HG02678 (cell line): Measurements from ENCODE around the gene ENTPD3.
A peak's percentile ranks its signal among the peaks of the same experiment; 100 is the strongest.
"Not testable (repeated sequence)": the region's sequence is repeated elsewhere in the genome, so short reads cannot be mapped to it uniquely, and the experiment has no call there.

Experiments
- ATAC-seq: cut with Tn5 transposase; IDR thresholded peaks from one replicate; pipeline ENCODE4 v1.9.1; 2021; ENCODE audit warnings: mild to moderate bottlenecking, moderate library complexity; ENCODE audit not compliant: unreplicated experiment

ENTPD3 gene

DNA sequence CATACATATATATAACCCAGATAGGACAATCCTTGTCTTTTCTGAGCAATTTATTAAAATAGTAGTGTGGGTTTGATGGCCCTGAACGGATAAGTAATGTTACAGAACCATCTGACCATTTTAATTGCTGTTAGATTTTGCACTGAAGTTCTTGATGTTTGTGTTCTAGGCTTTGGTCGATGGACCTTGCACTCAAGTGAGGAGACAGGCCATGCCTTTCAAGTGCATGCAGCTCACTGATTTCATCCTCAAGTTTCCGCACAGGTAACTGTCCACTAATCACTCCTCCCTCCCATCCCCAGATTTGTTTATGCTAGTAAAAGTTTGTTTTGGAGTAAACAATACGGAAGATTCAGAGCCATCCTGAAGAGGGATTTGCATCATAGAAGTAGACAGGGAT lies 71.5 kb downstream of the ENTPD3 start:
- ATAC-seq: no peak

DNA sequence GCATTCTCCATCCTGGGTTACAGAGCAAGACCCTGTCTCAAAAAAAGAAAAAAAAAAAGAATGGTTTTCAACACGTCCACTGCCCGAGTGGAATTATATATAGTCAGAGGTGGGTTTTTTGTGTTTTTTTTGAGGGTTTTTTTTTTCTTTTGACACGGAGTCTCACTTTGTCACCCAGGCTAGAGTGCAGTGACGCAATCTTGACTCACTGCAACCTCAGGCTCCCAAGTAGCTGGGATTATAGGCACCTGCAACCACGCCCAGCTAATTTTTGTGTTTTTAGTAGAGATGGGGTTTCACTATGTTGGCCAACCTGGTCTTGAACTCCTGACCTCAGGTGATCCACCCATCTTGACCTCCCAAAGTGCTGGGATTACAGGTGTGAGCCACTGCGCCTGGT lies 73.5 kb downstream of the ENTPD3 start:
- not testable (repeated sequence) for ATAC-seq

DNA sequence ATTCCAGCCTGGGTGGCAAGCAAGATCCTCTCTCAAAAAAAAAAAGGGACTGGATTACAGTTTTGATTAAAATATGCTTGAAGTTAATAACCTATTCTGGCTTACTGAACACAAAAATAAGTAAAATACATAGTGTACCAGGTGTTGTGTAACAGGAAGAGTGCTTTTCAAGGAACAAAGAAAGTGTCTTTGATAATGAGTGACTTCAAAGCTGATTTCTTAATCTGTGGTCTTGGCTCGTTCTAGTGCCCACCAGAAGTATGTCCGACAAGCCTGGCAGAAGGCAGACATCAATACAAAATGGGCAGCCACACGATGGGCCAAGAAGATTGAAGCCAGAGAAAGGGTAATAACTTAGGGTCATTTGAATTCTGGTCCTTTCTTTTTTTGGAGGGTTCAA lies 74.2 kb downstream of the ENTPD3 start:
- no peak for ATAC-seq

DNA sequence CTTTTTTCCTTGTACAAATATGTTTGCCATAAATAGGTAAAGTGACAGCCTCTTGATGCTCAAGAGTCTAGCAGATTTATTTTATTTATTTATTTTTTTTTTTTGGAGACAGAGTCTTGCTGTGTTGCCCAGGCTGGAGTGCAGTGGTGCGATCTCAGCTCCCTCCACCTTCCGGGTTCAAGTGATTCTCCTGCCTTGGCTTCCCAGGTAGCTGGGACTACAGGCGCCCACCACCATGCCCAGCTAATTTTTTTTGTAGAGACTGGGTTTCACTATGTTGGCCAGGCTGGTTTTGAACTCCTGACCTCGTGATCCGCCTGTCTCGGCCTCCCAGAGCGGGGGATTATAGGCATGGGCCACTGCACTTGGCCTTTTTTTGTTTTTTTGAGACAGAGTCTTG lies 75.9 kb downstream of the ENTPD3 start:
- ATAC-seq: not testable (repeated sequence)

DNA sequence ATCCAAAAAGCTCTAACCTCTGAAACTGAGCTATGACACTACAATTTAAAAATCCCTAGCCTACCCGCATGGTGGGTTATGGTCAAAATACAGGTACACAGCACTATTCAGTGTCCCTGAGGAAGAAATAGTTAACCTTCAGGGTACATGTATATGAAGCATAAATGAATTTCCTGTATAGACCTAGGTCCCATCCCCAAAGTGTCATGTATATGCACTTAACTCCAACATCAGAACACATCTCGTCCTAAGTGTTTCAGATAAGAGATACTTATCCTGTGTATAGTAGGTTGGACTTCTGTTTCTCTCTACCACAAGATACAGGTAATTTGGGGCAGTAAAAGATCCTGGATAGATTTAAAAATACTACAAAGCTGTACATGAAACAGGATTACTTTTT lies 76.6 kb downstream of the ENTPD3 start:
- ATAC-seq: no peak

DNA sequence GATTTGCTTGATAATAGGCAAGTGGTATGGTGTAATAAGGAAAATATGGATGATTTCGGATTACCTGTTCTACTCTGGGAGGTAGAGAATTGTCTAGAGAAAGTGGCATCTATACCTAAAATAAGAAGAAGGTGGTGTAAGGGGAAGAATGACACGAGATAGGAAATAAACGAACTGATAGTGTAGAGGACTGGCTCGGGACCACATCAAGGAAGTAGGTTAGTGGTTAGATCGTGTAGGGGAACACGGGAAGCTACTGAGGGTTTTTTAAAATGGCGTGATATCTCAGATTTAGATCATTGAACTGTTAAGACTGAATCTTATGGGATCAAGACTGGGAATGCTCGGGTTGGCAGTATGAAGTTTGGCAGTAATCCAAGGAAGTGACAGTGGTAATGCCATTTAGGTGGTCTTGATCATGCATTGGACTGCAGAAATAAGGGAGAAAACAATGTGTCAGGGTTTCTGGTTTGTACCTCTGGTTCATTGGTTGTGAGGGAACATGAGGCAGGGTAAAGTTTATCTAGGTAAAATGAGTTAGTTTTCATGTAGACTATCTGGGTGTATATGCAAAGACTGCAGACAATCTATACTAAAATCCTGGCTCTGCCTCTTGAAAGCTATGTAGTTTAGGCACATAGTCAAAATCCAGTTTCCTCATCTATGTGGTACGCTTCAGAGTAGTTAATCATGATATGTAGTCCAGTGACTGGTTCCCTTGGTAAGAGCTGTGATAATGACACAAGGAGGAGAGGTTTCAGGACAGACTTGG lies 77.5 kb downstream of the ENTPD3 start:
- no peak for ATAC-seq

DNA sequence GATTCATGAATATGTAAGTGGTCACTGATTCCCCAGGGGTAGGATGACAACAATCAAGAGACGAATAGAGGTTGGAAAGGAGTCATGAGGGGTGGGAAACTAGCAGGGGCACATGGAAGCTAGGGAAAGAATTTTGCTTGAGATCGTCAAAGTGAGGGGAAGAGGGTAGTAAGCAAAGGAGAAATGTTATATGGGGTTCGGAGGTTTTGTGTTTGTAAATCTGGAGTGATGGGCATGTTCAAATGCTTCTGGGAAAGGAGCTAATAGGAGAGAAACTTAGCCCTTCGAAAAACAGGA lies 78.1 kb downstream of the ENTPD3 start:
- no peak for ATAC-seq

DNA sequence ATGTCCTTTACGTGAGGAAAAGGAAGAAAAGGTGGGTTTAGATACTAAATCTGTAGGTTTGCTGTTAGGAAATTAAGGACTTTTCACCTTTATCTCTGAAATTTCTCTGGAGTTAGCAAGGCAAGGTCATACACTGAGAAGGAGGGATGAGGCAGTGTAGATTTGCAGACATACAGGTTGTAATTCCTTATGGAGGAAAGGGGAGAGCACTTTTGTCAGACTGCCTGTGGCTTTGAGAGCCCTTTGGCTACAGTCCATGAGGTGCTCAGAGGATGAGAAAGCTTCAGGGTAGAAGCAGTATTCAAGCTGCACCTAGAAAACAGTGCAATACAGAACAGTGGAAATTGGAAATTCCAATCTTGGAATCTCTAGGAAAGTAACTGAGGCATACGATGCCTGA lies 78.5 kb downstream of the ENTPD3 start:
- ATAC-seq: no peak

DNA sequence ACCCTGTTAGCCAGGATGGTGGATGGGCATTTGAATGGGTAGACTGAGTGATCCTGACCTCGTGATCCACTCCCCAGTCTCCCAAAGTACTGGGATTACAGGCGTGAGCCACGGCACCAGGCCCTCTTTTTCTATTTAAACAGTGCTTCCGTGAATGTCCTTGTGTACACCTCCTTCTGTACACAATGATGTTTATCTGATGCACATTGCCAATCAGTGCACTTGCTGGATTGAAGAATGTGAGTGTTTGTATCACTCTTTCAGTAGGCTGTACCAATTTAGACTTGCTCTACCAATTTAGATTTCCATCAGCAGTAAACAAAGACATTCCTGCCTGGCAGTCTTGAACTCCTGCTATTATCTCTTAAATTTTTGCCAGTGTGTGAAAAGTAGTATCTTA lies 81.0 kb downstream of the ENTPD3 start:
- ATAC-seq: no peak

DNA sequence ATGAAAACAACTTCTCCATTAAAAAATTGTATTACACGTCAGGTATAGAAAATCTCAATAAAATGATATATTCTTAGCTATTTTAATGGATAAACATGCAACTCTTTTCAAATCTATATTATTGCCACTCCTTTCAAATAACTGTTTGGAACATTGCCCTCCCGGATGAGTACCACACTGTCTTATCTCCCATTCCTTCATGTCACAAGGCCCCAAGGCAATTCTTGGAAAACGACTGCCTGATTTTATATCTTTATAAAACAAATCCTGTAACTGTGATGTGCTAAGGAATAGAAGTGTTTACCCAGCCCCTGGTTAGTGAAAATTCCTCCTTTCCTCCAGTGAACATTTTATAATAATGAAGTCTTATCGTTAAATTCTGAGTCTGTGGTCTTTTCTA lies 83.7 kb downstream of the ENTPD3 start:
- ATAC-seq: no peak

DNA sequence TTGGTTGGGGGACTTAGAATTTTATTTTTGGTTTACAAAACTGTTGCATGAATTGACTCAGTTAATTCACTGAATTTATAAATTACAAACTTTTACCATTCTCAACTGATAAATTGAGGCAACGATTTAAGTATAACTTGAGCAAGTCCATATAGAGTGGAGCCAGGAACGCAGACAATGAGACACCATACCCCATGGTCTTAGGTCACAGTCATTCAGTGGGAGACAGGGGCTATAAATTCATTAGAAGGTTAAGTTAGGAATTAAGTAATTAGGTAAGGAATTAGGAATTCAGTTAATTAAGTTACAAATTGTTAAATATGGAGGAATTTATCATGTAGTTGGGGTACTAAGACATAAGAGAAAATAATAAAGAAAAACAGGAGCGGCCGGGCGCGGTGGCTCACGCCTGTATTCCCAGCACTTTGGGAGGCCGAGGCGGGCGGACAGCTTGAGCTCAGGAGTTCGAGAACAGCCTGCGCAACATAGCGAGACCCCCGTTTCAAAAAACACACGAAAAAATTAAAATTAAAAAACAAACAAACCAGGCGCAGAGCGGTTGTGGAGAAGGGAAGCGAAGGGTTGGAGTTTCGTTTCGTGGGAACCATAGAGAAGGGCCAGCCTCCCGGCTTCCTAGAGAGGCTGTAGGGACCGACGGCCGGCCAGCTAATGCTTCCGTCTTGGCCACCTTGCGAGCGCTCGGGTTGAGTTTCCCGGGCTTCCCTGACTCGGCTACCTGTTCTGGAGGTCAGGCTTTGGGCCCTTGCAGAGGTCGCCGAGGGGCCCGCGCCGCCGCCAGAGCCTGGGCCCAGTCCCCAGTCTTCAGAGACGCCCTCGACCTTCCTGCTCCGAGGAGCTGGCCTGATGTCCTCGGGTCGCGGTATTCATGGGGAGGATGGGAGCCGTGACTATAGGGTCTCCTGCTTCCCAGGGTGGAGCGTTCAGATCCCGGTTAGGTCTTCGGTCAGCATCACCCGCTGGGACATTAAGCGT lies 89.8 kb downstream of the ENTPD3 start, which contains the start of gene ZNF619:
ZNF619 (plus strand) TSS at position 645 of the 993 bp plus-strand sequence. CDS start 858 bp downstream, outside the sequence.
- ATAC-seq: peak; percentile 80

DNA sequence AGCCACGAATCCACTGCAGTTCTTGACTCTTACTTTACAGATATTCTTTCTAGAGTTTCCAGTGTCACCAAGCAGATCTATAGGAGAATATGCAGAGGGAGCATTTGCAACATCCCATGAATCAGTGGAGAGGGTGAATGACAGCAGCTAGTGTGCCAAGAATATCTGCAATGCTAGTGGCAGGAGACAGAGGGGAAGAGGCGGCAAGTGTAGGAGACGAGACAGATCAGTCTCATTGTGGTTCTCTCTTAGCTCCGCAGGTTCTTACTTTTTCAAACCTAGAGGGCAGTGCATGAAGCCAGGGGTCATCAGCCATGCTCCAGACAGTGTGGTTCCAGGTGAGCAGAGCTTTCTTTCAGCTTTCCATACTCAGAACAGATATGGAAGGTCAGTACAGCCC lies 90.7 kb downstream of the ENTPD3 start:
- peak; percentile 8 for ATAC-seq
